ENCODE results near the gene RBCK1. TPM values are rescaled to one million over a fixed set of nuclear protein-coding genes. Genes with fewer than 3 reads are reported as not detected.

Gene RBCK1
- total and polyA plus RNA-seq, 12 donors: 55.2 to 339 (median 128) TPM

DNA sequence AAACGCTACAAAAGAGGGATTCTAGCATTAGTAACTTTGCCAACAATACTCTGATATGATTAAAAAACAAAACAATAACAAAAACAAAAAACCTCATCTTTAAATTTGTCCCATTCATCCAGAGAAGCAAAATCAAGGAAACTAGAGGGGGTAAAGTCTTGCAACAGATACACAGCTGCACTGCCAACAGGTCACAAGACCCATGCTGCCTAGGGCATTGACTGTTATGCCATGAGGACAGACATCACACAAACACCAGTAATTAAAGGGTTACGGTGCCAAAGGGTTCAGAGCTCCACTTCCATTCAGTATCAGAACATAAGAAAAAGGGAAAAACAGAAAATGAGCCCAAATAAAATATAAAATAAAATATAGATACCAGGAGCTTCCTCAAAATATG, 52.6 kb downstream of the RBCK1 start:
- H3K36me3 ChIP-seq (replicated peaks in 1 of 2): no peaks in the 10 kb centered on the region
- H3K27me3 ChIP-seq: no peaks in the 10 kb centered on the region
- intact Hi-C loops (cut with DNase I): no loop called here
- H3K9me3 ChIP-seq (replicated peaks in 1 of 3): no peaks in the 10 kb centered on the region
- DNase-seq: peak in 4 of 7 donors; percentile 62 to 68 (median 65)
- peak overlapping the region in 2 of 5 donors; percentile 82 to 94 for H3K27ac ChIP-seq
- 22 to 36% (median 27%) methylated on average over 2 of the region's 2 CpGs for WGBS, 4 donors
- no peak for TF ChIP-seq POLR2A (IDR thresholded peaks at IDR 0.05)
- TF ChIP-seq, protein P1, sequence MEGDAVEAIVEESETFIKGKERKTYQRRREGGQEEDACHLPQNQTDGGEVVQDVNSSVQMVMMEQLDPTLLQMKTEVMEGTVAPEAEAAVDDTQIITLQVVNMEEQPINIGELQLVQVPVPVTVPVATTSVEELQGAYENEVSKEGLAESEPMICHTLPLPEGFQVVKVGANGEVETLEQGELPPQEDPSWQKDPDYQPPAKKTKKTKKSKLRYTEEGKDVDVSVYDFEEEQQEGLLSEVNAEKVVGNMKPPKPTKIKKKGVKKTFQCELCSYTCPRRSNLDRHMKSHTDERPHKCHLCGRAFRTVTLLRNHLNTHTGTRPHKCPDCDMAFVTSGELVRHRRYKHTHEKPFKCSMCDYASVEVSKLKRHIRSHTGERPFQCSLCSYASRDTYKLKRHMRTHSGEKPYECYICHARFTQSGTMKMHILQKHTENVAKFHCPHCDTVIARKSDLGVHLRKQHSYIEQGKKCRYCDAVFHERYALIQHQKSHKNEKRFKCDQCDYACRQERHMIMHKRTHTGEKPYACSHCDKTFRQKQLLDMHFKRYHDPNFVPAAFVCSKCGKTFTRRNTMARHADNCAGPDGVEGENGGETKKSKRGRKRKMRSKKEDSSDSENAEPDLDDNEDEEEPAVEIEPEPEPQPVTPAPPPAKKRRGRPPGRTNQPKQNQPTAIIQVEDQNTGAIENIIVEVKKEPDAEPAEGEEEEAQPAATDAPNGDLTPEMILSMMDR (IDR thresholded peaks at IDR 0.05): no peak
- H3K4me1 ChIP-seq (replicated peaks in 1 of 2): peaks cover 22 to 41% of the 10 kb centered on the region in 2 donors
- H3K4me3 ChIP-seq: peak overlapping the region in 1 of 4 donors; percentile 99

DNA sequence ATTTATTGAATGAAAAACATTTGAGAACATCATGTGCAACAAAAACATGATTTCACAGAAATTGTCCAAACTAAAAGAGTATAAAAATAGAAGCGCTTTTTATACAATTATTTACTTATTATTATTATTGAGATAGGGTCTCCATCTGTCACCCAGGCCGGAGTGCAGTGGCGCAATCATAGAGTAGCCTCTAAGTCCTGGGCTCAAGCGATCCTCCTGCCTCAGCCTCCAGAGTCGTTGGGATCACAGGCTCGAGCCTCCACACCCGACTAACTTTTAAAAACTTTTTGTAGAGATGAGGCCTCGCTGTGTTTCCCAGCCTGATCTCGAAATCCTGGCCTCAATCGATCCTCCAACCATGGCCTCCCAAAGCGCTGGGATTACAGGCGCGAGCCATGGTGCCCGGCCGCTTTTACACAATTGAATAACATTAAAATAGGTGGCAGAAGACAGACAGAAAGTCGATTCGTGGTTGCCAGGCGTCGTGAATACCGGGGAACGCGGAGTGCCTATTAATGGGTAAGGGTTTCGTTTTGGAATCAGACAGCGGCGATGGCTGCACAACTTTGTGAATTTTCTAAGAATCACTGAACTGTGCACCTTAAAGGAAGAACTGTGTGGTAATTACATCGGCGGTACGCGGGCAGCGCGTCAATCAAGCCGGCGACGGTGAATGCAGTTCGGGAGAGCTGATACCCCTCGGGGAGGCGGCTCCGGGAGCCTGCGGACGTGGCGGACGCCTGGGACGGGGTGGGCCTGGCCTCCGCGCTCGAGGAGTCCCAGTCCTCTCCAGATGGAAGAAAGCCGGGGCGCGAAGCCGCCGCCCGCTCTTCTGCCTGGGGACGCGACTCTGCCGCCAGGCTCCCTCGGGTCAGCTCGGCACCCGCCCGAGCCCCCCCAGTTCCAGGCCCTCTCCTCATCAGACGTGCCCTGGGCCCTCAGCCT, 53.4 kb downstream of the RBCK1 start:
- no peak for TF ChIP-seq POLR2A (IDR thresholded peaks at IDR 0.05)
- TF ChIP-seq, protein P1 (IDR thresholded peaks at IDR 0.05): no peak
- WGBS, 4 donors: 8 to 11% (median 9%) methylated on average over 40 to 60 of the region's 60 CpGs
- peak; percentile 46 to 72 (median 64) for DNase-seq
- Histone ChIP-seq H3K36me3 (replicated peaks in 1 of 2) (no peaks in the 10 kb centered on the region), H3K4me3 (peak overlapping the region; percentile 51 to 99 (median 82)), H3K9me3 (replicated peaks in 1 of 3) (no peaks in the 10 kb centered on the region), H3K27me3 (no peaks in the 10 kb centered on the region), H3K4me1 (replicated peaks in 1 of 2) (peaks cover 22 to 41% of the 10 kb centered on the region in 2 donors), H3K27ac (peak overlapping the region; percentile 58 to 97 (median 94))
- intact Hi-C loops (cut with DNase I): no loop called here

DNA sequence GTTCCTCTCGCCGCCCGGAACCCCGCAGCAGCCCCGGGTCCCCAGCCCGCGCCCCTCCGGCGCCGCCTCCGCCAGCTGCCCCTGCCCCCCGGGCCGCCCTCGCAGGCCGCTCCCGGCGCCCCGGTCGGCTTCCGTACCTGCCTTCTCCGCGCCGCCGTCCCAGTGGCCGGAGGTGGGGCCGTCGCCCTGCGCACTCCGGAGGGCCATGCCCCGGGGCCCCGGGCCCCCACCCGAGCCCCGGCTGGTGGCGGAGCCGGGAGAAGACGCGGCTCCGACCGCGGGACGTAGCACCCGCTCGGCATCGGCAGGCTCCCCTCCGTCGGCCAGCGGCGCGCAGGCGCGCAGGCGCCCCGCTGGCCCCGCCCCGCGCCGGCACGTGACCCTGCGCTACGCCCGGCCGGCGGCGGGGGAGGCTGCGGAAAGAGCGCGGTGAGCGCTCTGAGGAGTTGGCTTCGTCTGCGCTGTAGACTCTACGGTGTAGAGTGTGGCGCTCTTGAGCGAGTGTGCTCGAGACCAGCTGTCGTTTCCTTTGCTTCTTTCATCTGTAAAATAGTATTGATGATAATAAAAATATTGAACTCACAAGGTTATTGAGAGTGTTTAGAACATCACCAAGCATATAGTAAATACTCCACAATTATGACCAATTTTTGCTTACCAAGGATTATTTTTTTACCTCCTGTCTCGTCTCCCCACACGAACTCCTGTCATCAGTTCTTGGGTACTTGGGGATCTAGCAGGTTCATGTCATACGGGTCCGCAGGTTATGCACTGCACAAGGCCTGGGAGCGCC, 54.3 kb downstream of the RBCK1 start, which contains the start of gene TBC1D20:
Gene TBC1D20 (minus strand): TSS at position 335 of the 793 bp plus-strand sequence. CDS start 128 bp downstream, at position 207.
- TF ChIP-seq, protein P1 (IDR thresholded peaks at IDR 0.05): peak in 1 of 6 experiments; percentile 18
- peak; percentile 72 to 82 for TF ChIP-seq POLR2A (IDR thresholded peaks at IDR 0.05)
- Histone ChIP-seq H3K4me1 (replicated peaks in 1 of 2) (peaks cover 22 to 41% of the 10 kb centered on the region in 2 donors), H3K36me3 (replicated peaks in 1 of 2) (no peaks in the 10 kb centered on the region), H3K4me3 (peak within 1 kb of the TSS; percentile 51 to 99 (median 82)), H3K27me3 (no peaks in the 10 kb centered on the region), H3K27ac (peak within 1 kb of the TSS; percentile 58 to 97 (median 94)), H3K9me3 (replicated peaks in 1 of 3) (no peaks in the 10 kb centered on the region)
- 0 to 1% (median 0%) methylated on average over 12 to 80 of the region's 80 CpGs for WGBS, 4 donors
- intact Hi-C loops (cut with DNase I): no loop called here
- DNase-seq: peak; percentile 82 to 88 (median 84)

DNA sequence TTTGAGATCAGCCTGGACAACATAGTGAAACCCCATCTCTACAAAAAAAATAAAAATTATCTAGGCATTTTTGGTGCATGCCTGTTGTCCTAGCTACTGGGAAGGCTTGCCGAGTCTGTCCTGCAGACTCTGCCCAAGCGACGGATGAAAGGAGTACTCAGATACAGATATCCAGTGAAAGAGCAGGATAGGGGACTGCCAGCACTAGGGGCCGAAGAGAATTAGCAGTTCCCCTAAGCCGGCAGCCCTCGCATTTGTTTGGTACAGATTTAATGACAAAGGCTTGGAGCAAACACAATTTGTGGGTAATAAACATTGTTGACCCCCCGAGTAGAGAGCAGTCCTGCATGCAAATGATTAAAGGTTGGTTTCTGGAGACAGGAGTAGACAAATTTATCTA, 59.7 kb downstream of the RBCK1 start:
- Histone ChIP-seq H3K4me1 (replicated peaks in 1 of 2) (peaks cover 0 to 5% of the 10 kb centered on the region in 2 donors), H3K4me3 (no peak overlapping the region), H3K9me3 (replicated peaks in 1 of 3) (no peaks in the 10 kb centered on the region), H3K27ac (no peak overlapping the region), H3K27me3 (no peaks in the 10 kb centered on the region), H3K36me3 (replicated peaks in 1 of 2) (no peaks in the 10 kb centered on the region)
- WGBS, 4 donors: 74 to 89% (median 88%) methylated on average over 7 of the region's 7 CpGs
- no peak for DNase-seq
- no peak for TF ChIP-seq POLR2A (IDR thresholded peaks at IDR 0.05)
- TF ChIP-seq, protein P1 (IDR thresholded peaks at IDR 0.05): no peak
- intact Hi-C loops (cut with DNase I): loop anchor here in 1 of 2 donors (5.0 kb wide), 1 partner anchor 105 kb away; no protein-coding TSS in a partner anchor

Measured in adrenal gland (tissue), 12 donors.